NCI-H345 treated with DMSO at 0.1 percent for 48 hours (cell line): ENCODE results near the gene TENM4.
"Not testable (repeated sequence)": the region's sequence is repeated elsewhere in the genome, so short reads cannot be mapped to it uniquely, and the experiment has no call there.

ENCODE experiments used
- DNase-seq: peaks from one replicate; lab custom pipeline; 2025; ENCODE audit not compliant: unreplicated experiment; lab: John Stamatoyannopoulos, UW

The TENM4 gene

DNA sequence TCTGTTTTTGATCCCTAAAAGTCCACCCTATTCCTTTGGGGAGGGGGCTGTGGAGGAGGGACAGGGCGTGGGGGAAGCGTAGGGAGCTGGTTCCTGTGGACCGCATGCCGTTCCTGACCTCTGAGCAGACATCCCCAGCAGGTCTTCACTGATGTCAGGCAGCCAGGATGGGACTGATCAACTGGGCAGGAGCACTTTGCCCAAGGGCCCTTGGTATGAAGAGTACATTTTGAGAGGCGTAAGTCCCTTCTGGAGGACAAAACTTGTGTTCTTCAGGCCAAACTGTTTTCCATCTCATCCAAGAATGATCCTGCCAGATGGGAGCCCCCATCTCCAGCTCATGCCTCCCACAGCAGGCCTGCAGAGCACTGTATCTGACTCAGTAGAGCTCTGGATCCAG lies 785.3 kb downstream of the TENM4 start:
- no peak for DNase-seq

DNA sequence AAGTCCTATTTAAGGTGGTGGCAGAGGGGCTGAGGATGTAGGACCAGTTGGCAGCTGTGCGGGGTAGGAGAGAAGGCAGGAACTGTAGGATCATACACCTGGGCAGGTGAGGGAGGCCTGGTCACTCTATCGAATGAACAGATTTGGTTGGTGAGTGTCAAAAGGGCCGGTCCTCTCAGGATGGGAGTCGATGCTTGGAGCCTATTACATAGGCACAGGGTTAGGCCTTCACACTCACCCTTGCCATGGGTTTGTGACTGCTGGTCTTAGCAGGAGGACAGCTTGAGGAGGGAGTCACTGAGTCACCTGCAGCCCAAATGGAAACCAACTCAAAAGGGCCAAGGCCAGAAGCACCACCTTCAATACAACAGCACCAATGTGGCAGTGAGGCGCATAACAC lies 786.0 kb downstream of the TENM4 start:
- DNase-seq: no peak

DNA sequence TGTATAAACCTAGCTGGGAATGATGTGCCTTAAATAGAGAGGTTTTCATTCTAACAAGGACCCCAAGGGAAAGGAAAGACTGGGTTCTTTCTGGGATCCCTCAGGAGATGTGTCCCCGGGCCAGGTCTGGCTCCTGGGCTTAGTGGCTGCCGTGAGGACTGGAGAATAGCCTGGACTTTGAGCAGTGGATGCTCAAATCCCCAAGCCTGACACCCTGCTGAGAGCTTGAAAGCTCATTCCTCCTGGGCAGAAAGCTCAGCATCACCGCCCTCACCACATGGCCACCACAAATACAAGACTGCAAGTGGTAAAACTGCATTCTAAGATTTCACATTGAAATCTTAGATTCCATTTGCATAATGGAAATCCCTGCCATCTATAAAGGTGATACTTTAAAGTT lies 786.8 kb downstream of the TENM4 start:
- no peak for DNase-seq

DNA sequence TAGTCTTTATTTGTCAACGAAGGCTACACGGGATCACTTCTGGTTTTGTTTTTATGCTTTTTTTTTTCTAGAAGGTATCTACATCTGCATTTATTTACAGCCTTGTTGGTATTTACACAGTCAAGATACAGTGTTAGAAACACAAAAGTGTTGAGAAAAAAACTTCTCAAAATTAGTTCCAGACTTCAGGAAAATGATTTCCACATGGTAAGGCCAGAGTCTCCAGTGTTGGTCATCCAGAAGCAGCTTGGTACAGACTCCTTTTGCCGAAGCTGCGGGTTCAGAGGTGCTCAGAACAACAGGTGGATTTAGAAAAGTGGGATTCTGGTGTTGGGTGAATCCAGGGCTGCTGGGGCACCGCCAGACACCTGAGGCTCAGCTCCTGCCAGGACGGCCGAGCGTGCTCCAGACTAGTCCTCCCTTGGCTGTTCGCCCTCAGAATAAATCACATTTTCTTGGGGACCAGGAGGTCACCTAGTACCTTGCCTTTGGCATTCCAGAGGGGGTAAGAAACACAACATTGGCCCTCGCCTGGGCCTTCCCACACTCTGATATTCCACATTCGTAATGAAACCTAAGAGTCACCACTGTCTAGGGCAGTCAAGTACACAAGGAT lies 787.4 kb downstream of the TENM4 start:
- no peak for DNase-seq

DNA sequence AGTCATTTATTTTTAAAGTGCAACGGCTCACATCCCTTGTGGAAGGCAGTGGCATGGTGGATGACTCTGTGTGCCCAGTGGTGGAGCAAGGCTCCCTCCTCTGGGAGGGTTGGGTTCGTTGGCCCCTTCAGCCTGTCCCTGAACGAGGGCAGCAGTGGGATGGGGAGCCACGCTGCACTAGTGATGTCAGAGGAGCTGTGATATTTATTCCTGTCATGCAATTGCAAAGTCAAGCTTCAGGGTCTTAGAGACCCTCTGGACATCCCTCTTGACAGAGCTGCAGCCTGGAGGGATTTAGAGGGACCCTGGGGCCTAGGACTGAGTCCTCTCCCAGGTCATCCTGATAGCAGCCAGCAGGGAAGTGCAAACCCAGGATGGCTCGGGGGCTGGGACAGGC lies 788.0 kb downstream of the TENM4 start:
- DNase-seq: no peak

DNA sequence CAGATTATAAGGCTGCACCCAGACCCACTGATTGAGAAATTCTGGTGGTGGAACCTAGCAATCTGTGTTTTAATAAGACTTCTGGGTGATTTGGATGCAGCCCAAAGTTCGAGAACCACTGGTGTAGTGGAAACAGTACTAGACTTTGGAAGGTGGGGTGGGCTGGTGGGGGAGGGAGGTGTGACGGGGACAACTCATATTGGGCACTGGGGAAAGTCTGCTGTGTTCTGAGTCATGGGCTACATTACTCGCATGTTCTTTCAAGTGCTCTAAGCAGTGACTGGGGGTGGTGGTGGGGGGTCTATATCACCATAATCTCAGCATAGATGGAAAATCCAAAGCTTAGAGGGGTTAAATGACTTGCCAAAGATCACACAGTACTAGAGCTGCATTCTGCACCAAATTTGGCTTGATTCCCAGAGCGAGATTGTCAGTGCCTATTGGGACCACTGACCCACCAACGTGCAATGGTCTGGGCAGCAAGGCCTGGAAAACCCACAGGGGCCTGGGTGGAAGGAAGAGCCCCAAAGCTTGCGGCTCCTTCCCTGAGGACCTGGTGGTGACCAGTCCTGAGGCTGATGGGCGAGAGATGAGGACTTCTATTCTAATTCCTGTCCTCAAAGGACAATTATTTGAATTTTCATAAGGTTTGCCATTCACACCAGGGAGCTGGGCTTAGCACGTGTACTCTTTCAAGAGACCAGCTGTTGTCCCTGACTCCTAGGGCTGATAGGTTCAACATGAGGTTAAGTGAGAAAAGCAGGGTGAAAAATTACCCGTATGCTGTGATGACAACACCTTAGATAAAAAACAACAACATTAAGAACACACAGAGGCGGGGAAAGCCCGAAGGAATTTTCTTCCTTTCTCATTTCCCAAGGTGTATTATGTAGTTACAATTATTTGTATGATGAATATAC lies 788.6 kb downstream of the TENM4 start:
- no peak for DNase-seq

DNA sequence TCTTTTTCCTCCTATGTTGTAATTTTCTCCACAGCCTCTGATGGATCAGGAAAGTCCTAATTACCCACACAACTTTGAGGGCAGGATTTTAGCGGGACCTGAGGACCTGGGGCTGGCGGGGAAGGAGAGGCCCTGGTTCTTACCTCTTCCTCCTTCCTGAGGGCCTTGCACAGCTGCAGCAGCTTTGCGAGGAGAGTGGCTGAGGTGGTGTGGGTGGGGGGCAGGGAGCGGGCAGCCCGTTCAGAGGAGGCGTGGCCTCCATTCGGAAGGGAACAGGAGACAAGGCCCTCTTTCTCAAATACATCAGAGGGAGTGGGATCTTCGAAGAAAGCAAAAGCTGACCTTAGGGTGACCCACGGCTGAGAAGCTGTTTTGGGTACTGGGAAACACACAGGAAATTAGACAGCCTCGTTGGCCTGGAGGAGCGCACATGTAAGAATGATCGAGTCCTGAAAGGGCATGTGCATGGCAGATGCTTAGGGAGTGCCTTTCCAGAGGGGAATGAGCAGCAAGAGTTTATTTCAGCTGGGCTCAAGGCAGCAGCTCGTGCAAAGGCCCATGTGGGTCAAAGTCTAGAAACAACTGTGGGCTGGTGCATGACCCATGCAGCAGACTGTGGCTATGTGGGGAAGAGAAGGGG lies 789.6 kb downstream of the TENM4 start:
- DNase-seq: no peak

DNA sequence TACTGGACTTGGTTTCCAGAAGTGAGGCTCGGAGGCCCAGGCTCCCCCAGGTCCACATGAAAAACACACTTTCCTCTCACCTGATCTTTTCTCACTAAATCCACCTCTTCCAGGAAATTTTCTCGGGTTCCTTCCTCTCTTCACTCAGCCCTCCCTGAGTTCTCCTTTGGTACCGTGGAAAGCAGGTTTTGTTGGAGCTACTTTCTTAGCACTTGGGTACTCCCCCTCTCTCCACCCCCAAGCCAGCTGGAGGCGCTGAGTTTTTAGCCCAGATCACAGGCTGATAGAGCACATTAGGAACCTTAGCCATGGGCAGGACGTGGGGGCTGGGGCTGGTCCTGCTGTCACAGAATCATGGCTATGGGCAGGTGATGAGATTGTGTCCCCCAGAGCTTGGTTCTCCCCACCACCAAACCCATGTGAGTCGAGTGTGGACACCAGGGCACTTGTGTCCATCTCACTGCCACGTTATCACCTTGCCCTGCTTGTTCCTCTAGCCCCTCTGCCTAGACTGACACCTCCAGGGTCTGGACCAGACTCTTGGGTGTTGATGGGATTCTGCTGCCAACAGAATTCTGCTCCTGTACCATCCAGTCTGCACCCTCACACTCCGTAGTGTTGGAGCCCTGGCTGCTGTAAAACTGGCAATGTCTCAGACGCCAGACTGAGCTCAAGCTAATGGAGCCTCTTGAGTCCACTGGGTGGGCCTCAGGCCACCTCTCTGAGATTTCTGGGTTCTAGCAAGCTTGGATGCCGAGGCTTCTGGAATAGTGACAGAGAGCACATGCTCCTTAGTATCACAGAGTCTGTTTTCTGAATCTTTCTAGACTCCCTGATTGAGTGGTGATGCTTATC lies 791.2 kb downstream of the TENM4 start:
- DNase-seq: no peak

DNA sequence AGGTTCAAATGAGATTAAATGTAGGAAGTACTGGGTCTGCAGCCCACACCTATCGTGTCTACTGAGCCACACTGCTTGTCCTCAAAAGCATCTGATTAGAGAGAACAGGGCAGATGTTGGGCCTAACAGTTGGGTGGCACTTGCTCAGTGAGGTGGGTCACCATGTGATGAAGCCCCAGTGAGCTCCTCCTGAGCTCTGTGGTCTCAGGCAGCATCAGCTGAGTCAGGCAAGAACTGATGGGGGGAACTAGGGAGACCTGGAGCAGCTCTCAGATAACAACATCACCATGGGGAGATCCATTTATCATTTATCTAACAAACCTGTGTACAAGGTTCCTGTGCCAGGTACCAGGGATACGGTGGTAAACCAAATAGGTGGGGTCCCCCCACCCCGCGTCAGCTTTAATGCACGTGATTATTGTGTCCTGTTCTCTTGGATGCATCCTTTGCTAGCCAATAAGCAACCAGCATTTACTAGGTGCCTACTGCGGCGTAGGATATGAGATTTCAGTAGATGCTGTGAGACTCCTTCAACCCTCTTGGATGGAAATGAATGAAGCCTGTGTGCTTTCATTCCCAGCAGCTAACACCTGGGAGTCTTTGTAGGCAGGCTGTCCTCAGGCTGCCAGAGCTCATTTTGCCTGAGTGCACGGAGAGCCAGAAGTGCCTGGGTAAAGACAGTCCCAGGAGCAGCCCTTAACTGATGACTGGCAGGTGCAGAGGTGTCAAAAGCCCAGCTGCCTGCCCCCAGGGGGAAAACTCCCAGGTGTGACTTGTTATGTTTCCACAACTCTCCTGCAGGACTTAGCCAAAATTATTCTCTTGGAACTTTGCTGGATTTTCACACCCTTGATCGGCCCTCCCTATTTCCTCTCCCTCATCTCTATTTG lies 792.6 kb downstream of the TENM4 start:
- DNase-seq: peak; percentile 90

DNA sequence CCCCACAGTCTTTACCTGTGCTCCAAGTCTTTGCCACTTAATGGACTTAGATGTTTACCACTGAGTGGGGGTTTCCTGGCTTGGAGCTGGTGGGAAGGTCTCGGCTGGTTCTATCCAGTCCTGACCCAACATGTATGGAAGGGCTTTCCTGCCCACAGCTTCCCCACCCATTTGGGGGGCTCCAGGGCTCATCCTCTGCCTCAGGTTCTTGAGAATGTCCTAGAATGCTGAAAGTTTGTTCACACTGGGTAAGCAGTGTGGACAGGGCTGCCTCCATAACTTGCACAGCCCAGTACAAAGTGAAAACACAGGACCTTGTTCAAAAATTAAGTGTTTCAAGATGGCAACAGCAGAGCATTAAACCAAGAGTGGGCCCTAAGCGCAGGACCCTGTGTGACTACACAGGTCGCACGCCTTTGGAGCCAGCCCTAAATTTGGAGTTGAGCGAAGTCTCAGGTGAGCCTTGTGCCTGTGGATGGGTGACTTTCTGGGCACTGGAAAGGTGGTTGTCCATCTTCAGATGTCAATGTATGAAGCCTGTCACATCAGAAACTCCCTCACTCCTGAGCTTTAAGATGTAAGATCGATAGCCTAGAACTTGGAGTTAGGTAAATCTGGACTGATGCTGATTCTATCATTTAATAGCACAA lies 793.4 kb downstream of the TENM4 start:
- no peak for DNase-seq

DNA sequence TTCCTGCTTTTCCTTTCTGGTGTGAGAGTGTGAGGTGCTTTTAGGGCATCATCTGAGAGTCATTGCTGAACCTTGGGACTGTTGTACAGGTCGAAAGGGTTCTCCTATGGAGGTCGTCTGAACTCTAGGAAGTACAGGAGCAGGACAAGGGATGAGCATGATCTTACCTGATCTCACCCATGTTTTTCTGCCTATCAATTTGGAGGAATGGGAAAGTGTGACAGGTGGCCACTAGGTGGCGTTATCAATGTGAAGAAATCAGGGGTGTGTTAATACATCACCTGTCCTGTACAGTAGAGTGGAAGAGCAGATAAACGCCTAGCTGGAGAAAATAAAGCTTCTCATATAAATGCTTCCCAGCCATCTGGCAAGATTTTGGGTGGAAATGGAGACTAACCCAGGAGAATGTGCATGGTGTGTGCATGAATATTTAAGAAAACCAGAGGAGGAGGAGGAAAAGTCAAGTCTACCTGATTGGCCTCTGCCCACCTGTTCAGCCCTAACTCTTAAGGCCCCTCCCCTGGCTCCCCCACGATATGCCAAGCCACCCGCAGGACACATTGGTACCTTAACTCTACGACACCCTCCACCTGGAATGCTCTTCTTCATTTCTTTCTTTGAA lies 794.2 kb downstream of the TENM4 start:
- peak; percentile 84 for DNase-seq

DNA sequence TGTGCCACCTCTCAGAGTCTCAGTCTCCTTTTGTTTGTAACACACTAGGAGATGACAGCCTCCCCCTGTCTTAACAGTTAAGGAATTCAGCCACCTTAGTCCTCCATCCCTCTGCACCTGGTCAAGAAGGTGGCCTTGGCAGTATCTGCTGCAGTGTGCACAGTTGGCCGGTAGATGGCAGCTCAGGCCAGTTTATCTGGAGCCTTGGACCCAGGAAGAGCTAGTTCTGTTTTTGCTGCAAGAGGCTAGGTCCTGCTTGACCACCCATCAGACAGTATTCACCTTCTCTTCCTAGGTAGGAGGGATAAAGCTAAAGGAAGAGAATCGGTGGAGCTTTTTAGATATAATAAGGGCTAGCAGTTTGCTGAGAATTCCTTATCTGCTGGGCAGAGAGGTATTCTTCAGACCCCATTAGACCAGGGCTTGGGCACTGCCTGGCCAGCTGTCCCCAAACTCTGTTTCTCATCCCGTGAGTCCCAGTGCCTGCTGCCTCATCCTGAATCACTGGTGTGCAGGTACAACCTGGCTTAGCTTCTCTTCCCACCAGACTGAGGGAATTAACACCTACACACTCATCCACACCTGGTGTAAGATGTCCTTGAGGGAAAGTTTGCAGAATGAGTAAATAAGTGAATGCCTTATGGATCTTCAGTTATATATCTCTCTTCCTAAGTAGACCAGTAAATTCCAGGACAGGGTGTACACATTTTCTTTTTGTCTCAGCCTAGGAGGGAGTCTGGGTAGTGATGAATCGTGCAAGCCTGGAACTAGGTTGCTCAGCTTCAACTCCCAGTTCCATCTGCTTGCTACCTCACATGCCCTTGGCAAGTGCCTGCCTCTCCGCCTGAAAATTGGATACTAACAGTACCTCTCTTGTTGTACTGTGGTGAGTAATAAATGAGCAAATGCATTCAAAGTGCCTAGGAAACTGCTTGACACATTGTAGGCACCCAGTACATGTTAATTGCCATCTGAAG lies 795.3 kb downstream of the TENM4 start:
- peak; percentile 68 for DNase-seq

DNA sequence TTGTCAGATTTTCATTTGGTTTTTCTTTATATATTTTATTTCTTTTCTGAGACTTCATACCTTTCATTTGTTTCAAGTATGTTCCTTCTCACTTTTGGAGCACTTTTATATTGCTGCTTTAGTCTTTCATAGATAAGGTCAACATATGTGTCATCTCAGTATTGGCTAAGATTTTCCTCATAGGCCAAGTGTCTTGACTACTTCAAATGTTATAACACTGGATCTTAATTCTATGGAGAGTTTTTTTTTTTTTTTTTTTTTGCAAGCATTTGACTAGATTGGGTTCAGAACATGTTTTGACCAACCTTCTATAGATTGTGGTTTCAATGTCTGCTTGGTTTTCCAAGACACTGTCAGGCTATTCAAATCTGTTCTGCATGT lies 797.2 kb downstream of the TENM4 start:
- no peak for DNase-seq

DNA sequence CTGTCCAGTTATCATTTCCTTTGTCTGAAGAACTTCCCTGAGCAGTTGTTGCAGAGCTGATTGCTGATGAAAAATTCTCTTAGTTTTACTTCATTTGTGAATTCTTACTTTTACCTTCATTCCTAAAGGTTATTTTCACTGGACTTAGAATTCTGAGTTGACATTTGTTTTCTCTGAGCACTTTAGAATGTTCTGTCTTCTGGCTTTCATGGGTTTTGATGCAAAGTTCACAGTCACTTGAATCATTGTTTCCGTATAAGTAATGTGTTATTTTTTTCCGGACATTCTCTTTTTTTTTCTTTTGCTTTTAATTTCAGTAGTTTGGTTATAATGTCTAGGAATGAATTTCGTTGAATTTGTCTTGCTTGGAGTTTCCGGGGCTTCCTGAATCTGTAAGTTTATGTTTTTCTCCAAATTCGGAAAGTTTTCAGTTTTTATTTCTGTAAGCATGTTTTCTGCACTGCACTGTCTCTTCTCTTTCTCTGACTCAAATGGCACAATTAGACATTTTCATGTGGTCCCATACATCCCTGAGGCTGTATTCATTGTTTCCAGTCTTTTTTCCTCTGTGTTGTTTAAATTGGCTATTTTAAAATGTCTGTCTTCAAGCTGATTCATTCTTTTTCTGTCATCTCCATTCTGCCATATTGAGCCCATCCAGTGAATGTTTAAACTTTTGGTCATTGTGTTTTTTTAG lies 797.7 kb downstream of the TENM4 start:
- DNase-seq: no peak

DNA sequence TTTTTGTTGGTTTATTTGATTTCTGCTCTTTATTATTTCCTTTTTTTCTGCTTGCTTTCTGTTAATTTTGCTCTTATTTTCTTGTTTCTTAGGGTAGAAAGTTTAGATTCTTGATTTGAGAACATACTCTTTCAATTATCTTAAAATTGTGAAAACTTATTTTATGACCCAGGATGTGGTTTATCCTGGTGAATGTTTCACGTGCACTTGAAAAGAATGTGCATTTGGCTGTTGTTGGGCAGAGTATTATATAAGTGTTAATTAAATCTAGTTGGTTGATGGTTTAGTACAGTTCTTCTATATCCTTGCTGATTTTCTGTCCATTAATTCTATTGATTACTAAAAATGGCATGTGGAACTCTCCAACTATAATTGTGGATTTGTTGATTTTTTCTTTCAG lies 799.3 kb downstream of the TENM4 start:
- no peak for DNase-seq

DNA sequence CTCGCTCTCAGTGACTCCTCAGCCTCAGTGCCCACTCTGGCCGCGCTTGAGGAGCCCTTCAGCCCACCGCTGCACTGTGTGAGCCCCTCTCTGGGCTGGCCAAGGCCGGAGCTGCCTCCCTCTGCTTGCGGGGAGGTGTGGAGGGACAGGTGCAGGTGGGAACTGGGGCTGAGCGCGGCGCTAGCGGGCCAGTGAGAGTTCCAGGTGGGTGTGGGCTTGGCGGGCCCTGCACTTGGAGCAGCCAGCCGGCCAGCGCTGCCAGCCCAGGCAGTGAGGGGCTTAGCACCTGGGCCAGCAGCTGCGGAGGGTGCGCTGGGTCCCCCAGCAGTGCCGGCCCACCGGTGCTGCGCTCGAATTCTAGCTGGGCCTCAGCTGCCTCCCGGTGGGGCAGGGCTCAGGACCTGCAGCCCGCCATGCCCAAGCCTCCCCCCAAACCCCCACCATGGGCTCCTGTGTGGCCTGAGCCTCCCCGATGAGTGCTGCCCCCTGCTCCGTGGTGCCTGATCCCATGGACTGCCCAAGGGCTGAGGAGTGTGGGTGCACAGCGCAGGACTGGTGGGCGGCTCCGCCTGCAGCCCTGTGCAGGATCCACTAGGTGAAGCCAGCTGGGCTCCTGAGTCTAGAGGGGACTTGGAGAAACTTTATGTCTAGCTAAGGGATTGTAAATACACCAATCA lies 802.0 kb downstream of the TENM4 start:
- no peak for DNase-seq

DNA sequence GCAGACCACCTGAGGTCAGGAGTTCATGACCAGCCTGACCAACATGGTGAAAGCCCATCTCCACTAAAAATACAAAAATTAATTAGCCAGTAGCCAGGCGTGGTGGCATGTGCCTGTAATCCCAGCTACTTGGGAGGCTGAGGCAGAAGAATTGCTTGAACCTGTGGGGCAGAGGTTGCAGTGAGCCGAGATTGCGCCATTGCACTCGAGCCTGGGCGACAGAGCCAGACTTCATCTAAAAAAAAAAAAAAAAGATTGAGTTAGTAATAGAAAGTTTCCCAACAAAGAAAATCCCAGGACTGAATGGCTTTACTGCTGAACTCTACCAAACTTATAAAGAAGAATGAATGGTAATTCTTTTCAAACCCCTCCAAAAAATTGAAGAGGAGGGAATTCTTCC lies 803.3 kb downstream of the TENM4 start:
- DNase-seq: not testable (repeated sequence)
